CD4-positive, CD25-positive, alpha-beta regulatory T cell (primary cell): ENCODE measurements around the gene VWA5A. TPM values are rescaled to one million over a fixed set of nuclear protein-coding genes. Genes with fewer than 3 reads are reported as not detected.
"Not testable (repeated sequence)": the region's sequence is repeated elsewhere in the genome, so short reads cannot be mapped to it uniquely, and the experiment has no call there.

ENCODE experiments used
- ATAC-seq, 2 donors: fragments of 150-1000 bp; cut with Tn5 transposase; one replicate each; pipeline ENCODE4 v1.10.0; 2021; ENCODE audit warnings: low read depth in 2 of 2, moderate number of reproducible peaks in 2 of 2, moderate library complexity in 1 of 2
- DNase-seq, 3 donors: peaks; one replicate each; pipeline versions ENCODE4 v3.0.0 to v3.0.0-alpha.2; 2012 to 2022; ENCODE audit warnings: mixed read lengths in 1 of 3
- H3K27ac ChIP-seq: one replicate; pipeline ENCODE4 v1.7.0; 2013; ENCODE audit warnings: mild to moderate bottlenecking, low read length; ENCODE audit not compliant: insufficient read depth, poor library complexity, severe bottlenecking
- H3K27me3 ChIP-seq: one replicate; pipeline ENCODE4 v1.7.0; 2013; ENCODE audit warnings: low read length; ENCODE audit not compliant: control insufficient read depth, insufficient read depth
- H3K36me3 ChIP-seq: one replicate; pipeline ENCODE4 v1.7.0; 2013; ENCODE audit warnings: mild to moderate bottlenecking, low read length, moderate library complexity; ENCODE audit not compliant: control insufficient read depth, insufficient read depth
- H3K4me1 ChIP-seq: 2 replicates; pipeline ENCODE4 v1.7.0; 2013; ENCODE audit warnings: mild to moderate bottlenecking, low read length; ENCODE audit not compliant: insufficient read depth, control insufficient read depth, poor library complexity, severe bottlenecking
- H3K4me3 ChIP-seq: one replicate; pipeline ENCODE4 v1.7.0; 2013; ENCODE audit warnings: low read depth, mild to moderate bottlenecking, low read length, moderate library complexity
- H3K9me3 ChIP-seq, 2 experiments: 1 replicate in 1 of 2; 2 replicates in 1 of 2; pipeline ENCODE4 v1.7.0; 2013; ENCODE audit warnings: low read length in 2 of 2, mild to moderate bottlenecking in 1 of 2, moderate library complexity in 1 of 2; ENCODE audit not compliant: control insufficient read depth in 2 of 2
- H3K27ac Mint-ChIP-seq, 3 donors: one replicate each; pipeline ENCODE4 v1.8.0; 2020 to 2022; ENCODE audit warnings: mild to moderate bottlenecking in 3 of 3, mixed read lengths in 3 of 3, moderate library complexity in 2 of 3
- H3K27me3 Mint-ChIP-seq: one replicate; pipeline ENCODE4 v1.8.0; 2022; ENCODE audit warnings: mild to moderate bottlenecking, mixed read lengths
- H3K36me3 Mint-ChIP-seq: one replicate; pipeline ENCODE4 v1.8.0; 2020; ENCODE audit warnings: mixed read lengths
- H3K4me1 Mint-ChIP-seq, 4 donors: one replicate each; pipeline ENCODE4 v1.8.0; 2020 to 2022; ENCODE audit warnings: mixed read lengths in 4 of 4, mild to moderate bottlenecking in 1 of 4
- H3K4me3 Mint-ChIP-seq, 4 donors: one replicate each; pipeline ENCODE4 v1.8.0; 2020 to 2022; ENCODE audit warnings: mild to moderate bottlenecking in 4 of 4, mixed read lengths in 4 of 4, moderate library complexity in 3 of 4
- H3K9me3 Mint-ChIP-seq, 7 donors: one replicate each; pipeline ENCODE4 v1.8.0; 2020 to 2022; ENCODE audit warnings: mixed read lengths in 7 of 7, mild to moderate bottlenecking in 3 of 7, moderate library complexity in 2 of 7
- polyA plus RNA-seq, 4 donors: library from polyadenylated mRNA; unstranded; fragments of 300-500 nt; fragmentation: Illumina TruSeq; gene quantifications; one replicate each; pipeline ENCODE4 v1.2.3, GENCODE V29; 2021
- total RNA-seq: library from RNA; stranded (reverse); gene quantifications from one replicate; pipeline ENCODE4 v1.2.3, GENCODE V29; 2022

VWA5A gene
- total and polyA plus RNA-seq, 5 donors from 2014 or later: 6.9 to 24.5 (median 18.4) TPM

DNA sequence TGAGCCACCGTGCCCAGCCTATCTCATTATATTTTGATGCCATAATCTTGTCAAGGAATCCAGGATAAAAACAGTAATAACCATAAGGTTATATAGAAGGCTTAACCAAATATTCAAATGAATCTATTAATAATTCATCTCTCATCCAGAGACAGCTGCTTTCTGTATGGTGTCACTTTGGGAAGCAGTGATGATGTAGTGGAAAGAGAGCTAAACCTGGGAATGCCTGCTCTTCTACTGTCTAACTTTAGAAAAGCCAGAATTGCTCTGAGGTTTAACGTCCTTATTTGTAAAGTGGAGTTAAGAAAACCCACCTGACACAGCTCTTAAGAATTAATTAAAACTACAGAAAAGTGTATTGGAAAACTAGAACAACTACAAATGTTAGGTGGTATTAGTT, 38.6 kb downstream of the VWA5A start:
- no peak overlapping the region for H3K27ac Mint-ChIP-seq

DNA sequence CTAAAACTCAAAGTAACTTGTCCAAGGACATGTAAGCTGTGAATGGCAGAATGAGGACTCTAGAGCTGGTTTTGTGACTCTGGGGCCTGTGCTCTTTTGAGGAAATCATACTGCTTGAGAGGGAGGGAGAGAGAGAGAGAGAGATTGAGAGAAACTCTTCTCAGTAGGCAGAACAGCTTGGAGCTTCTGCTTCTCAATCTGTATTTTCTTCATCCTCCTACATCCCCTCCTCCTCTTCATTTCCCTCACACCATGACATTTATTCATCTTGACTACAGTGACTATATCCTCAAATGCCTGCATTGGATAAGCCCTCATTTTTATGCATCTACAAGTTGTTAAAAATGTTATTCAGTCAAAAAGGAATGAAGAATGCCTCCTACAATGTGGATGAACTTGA, 44.2 kb downstream of the VWA5A start:
- no peak for DNase-seq
- H3K27ac ChIP-seq: no peak overlapping the region
- H3K4me3 ChIP-seq: no peak overlapping the region
- Mint-ChIP-seq H3K4me1 (no peaks in the 10 kb centered on the region), H3K4me3 (no peak overlapping the region), H3K27me3 (no peaks in the 10 kb centered on the region), H3K36me3 (no peaks in the 10 kb centered on the region), H3K9me3 (peaks cover 0 to 3% (median 0%) of the 10 kb centered on the region in 7 donors), H3K27ac (no peak overlapping the region)
- no peaks in the 10 kb centered on the region for H3K9me3 ChIP-seq
- no peak for ATAC-seq
- no peaks in the 10 kb centered on the region for H3K36me3 ChIP-seq
- no peaks in the 10 kb centered on the region for H3K27me3 ChIP-seq
- H3K4me1 ChIP-seq: no peaks in the 10 kb centered on the region

More for the DNA sequence above, 38.6 kb downstream of the VWA5A start:
- no peaks in the 10 kb centered on the region for H3K9me3 ChIP-seq
- H3K4me1 ChIP-seq: no peaks in the 10 kb centered on the region
- no peak overlapping the region for H3K4me3 Mint-ChIP-seq
- H3K4me3 ChIP-seq: no peak overlapping the region
- H3K36me3 ChIP-seq: no peaks in the 10 kb centered on the region
- ATAC-seq: no peak
- DNase-seq: no peak
- peaks cover 4% of the 10 kb centered on the region for H3K27me3 Mint-ChIP-seq
- no peaks in the 10 kb centered on the region for H3K4me1 Mint-ChIP-seq
- H3K27me3 ChIP-seq: no peaks in the 10 kb centered on the region
- peaks cover 0 to 2% (median 0%) of the 10 kb centered on the region in 7 donors for H3K9me3 Mint-ChIP-seq
- H3K36me3 Mint-ChIP-seq: no peaks in the 10 kb centered on the region
- no peak overlapping the region for H3K27ac ChIP-seq

DNA sequence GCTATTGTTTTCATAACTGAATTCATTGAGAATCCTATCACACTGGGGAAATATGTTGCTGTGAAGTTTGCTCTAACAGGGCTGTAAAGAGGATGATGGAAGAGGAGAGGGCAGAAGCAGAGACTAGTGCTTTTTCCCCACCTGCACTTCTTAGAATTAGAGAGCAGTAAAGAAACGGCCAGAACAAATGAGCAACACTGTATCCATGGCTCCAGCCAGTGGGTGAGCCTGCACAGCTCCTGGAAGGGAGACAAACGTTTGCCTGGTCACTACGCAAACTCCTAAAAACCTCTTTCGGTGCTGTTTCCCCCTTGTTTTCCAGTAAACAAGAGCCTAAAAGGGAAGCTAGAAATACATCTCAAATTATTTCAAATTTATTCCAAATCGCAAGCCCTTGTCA, 45.7 kb downstream of the VWA5A start:
- H3K27me3 ChIP-seq: no peaks in the 10 kb centered on the region
- H3K27ac ChIP-seq: no peak overlapping the region
- Mint-ChIP-seq H3K9me3 (peaks cover 0 to 3% (median 0%) of the 10 kb centered on the region in 7 donors), H3K4me1 (no peaks in the 10 kb centered on the region), H3K27me3 (no peaks in the 10 kb centered on the region), H3K36me3 (no peaks in the 10 kb centered on the region), H3K4me3 (no peak overlapping the region), H3K27ac (no peak overlapping the region)
- H3K4me3 ChIP-seq: no peak overlapping the region
- no peaks in the 10 kb centered on the region for H3K36me3 ChIP-seq
- DNase-seq (no peak), ATAC-seq (no peak)
- H3K4me1 ChIP-seq: no peaks in the 10 kb centered on the region
- H3K9me3 ChIP-seq: no peaks in the 10 kb centered on the region

DNA sequence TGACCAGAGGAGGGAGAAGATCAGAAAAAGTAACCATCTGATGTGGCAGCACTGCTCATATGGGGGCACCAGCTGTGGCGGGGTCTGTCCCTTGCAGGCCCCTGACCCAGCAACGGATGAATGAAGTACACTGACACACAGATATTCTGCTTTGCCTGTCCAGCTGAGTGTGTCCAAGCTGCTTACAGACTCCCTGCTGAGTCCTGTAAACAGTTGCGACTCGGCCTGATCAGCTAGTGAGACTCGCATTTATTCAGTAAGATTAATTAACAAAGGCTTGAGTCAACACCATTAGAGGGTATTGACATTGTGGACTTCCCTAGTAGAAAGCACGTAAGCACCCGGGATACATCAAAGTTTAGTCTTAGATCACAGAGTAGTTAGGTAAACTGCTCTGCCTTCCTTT, 52.6 kb downstream of the VWA5A start:
- Histone ChIP-seq H3K4me1 (no peaks in the 10 kb centered on the region), H3K36me3 (no peaks in the 10 kb centered on the region), H3K4me3 (no peak overlapping the region), H3K27me3 (no peaks in the 10 kb centered on the region), H3K9me3 (no peaks in the 10 kb centered on the region), H3K27ac (no peak overlapping the region)
- Mint-ChIP-seq H3K27ac (no peak overlapping the region), H3K9me3 (peaks cover 0 to 3% (median 0%) of the 10 kb centered on the region in 7 donors), H3K27me3 (peaks cover 5% of the 10 kb centered on the region), H3K4me3 (no peak overlapping the region), H3K4me1 (no peaks in the 10 kb centered on the region), H3K36me3 (no peaks in the 10 kb centered on the region)
- no peak for DNase-seq
- ATAC-seq: no peak

DNA sequence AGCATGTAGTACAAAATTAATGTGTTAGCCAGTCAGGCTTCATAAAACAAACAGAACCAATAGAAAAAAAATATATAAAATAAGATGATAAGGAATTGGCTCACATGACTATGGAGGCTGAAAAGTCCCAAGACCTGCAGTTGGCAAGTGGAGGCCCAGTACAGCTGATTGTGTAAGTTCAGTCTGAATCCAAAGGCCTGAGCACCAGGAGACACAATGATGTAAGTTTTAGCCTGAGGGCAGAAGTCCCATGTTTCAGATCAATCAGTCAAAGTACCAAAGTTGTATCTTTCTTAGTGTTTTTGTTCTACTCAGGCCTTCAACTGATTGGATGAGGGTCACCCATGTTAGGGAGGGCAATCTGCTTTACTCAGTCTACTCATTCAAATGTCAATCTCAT, 53.5 kb downstream of the VWA5A start:
- H3K27me3 Mint-ChIP-seq: peaks cover 5% of the 10 kb centered on the region
- DNase-seq (no peak), ATAC-seq (no peak)
- no peak overlapping the region for H3K27ac Mint-ChIP-seq
- H3K36me3 Mint-ChIP-seq: no peaks in the 10 kb centered on the region
- Histone ChIP-seq H3K27me3 (no peaks in the 10 kb centered on the region), H3K36me3 (no peaks in the 10 kb centered on the region), H3K9me3 (no peaks in the 10 kb centered on the region), H3K27ac (no peak overlapping the region), H3K4me1 (no peaks in the 10 kb centered on the region), H3K4me3 (no peak overlapping the region)
- no peaks in the 10 kb centered on the region for H3K4me1 Mint-ChIP-seq
- H3K4me3 Mint-ChIP-seq: no peak overlapping the region
- peaks cover 0 to 3% (median 0%) of the 10 kb centered on the region in 7 donors for H3K9me3 Mint-ChIP-seq

DNA sequence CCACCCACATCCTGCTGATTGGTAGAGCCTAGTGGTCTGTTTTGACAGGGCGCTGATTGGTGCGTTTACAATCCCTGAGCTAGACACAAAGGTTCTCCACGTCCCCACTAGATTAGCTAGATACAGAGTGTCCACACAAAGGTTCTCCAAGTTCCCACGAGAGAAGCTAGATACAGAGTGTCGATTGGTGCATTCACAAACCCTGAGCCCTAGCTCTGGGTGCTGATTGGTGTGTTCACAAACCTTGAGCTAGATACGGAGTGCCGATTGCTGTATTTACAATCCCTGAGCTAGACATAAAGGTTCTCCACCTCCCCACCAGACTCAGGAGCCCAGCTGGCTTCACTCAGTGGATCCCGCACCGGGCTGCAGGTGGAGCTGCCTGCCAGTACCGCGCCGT, 55.1 kb downstream of the VWA5A start:
- DNase-seq, H3K27me3 Mint-ChIP-seq, ATAC-seq, H3K36me3 ChIP-seq, H3K9me3 Mint-ChIP-seq, H3K9me3 ChIP-seq, H3K27me3 ChIP-seq, H3K27ac Mint-ChIP-seq, H3K4me3 Mint-ChIP-seq, H3K36me3 Mint-ChIP-seq, H3K27ac ChIP-seq, H3K4me1 ChIP-seq, H3K4me3 ChIP-seq, H3K4me1 Mint-ChIP-seq: not testable (repeated sequence)

DNA sequence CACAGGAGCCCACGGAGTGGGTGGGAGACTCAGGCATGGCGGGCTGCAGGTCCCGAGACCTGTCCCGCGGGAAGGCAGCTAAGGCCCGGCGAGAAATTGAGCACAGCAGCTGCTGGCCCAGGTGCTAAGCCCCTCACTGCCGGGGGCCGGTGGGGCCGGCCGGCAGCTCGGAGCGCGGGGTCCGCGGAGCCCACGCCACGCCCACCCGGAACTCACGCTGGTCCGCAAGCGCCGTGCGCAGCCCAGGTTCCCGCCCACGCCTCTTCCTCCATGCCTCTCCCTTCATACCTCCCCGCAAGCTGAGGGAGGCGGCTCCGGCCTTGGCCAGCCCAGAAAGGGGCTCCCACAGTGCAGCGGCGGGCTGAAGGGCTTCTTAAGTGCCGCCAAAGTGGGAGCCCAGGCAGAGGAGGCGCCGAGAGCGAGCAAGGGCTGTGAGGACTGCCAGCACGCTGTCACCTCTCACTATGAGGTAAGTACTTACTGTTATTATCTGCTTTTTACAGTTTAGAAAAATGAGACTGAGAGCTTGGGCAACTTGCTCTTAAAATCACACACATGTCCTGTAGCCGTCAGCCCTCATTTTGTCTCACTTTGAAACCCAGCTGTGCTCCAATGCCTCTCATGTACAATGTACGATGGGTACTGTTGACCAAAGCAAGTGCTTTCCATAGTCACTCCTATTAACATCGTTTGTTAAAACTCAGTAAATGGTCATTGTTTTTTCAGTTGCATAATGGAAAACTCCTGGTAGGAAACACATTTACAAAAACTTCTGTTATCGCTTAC, 55.7 kb downstream of the VWA5A start:
- no peaks in the 10 kb centered on the region for H3K27me3 ChIP-seq
- Mint-ChIP-seq H3K9me3 (peaks cover 0 to 1% (median 0%) of the 10 kb centered on the region in 7 donors), H3K27ac (no peak overlapping the region), H3K36me3 (no peaks in the 10 kb centered on the region), H3K27me3 (peaks cover 5% of the 10 kb centered on the region), H3K4me1 (no peaks in the 10 kb centered on the region), H3K4me3 (no peak overlapping the region)
- no peak overlapping the region for H3K27ac ChIP-seq
- no peaks in the 10 kb centered on the region for H3K36me3 ChIP-seq
- H3K4me3 ChIP-seq: no peak overlapping the region
- DNase-seq (no peak), ATAC-seq (no peak)
- no peaks in the 10 kb centered on the region for H3K9me3 ChIP-seq
- H3K4me1 ChIP-seq: no peaks in the 10 kb centered on the region

DNA sequence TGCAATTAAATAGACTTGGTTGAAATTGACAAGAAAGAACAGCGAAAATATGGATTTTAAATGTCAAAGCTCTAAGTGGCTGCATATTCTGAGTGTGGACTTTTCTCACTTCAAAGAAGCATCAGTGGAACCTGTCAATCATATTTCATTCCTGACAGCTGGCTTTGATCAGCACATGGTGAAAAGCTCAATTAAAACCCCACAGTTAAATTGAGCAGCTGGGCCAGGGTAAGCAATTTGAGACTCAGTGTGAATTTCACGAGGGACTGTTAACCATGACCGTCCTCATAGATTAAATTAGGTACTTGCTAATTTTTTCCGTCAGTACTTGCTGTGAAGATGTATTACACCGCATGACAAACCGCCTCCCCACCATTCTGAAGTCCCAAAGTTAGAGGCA, 56.9 kb downstream of the VWA5A start:
- Histone ChIP-seq H3K4me3 (no peak overlapping the region), H3K36me3 (no peaks in the 10 kb centered on the region), H3K27ac (no peak overlapping the region), H3K9me3 (no peaks in the 10 kb centered on the region), H3K4me1 (no peaks in the 10 kb centered on the region), H3K27me3 (no peaks in the 10 kb centered on the region)
- no peak overlapping the region for H3K4me3 Mint-ChIP-seq
- peaks cover 0 to 1% (median 0%) of the 10 kb centered on the region in 7 donors for H3K9me3 Mint-ChIP-seq
- H3K4me1 Mint-ChIP-seq: no peaks in the 10 kb centered on the region
- DNase-seq (no peak), ATAC-seq (no peak)
- H3K36me3 Mint-ChIP-seq: no peaks in the 10 kb centered on the region
- H3K27me3 Mint-ChIP-seq: peaks cover 5% of the 10 kb centered on the region
- H3K27ac Mint-ChIP-seq: no peak overlapping the region
